HepG2 (cell line): ENCODE results near the gene PEAR1. TPM values are rescaled to one million over a fixed set of nuclear protein-coding genes. Genes with fewer than 3 reads are reported as not detected.

Experiments
- ATAC-seq: fragments of 200-7000 bp; cut with Tn5 transposase; 3 replicates; pipeline ENCODE4 v1.9.1; 2020; ENCODE audit warnings: mild to moderate bottlenecking, moderate library complexity
- BruUV-seq: library from RNA; stranded (reverse); fragments of 400-500 nt; replicated peaks from 2 replicates; lab custom pipeline; 2021; lab: Mats Ljungman, UMichigan
- CTCF ChIA-PET: fragments of 300-600 bp; formaldehyde crosslinking; extraction: SDS; loops from one replicate; lab custom pipeline; 2021; ENCODE audit warnings: low total read pairs, inconsistent platforms, low intra/inter-chr PET ratio; lab: Yijun Ruan, JAX
- POLR2A ChIA-PET: fragments of 350-600 bp; sonication (Branson Sonifier 250); formaldehyde crosslinking; loops from one replicate; lab custom pipeline; 2020; ENCODE audit warnings: antibody characterized with exemption, inconsistent platforms; lab: Yijun Ruan, JAX
- DNase-seq: peaks from one replicate; pipeline ENCODE4 v3.0.0-alpha.2; 2015; ENCODE audit warnings: low spot score
- FAIRE-seq: peaks from 3 replicates; lab custom pipeline; 2011; peaks lifted over from hg19 to GRCh38; lab: Jason Lieb, UNC
- H2AFZ ChIP-seq: one replicate; pipeline ENCODE4 v1.6.1; 2011; ENCODE audit warnings: low read length, inconsistent platforms
- H3K27ac ChIP-seq: fragments of 300-600 bp; 3 replicates; pipeline ENCODE4 v1.8.0; 2011; ENCODE audit warnings: mixed run types, mild to moderate bottlenecking, mixed read lengths, low read length, inconsistent platforms; ENCODE audit not compliant: insufficient read depth; ENCODE audit errors: extremely low read length
- H3K27me3 ChIP-seq, 2 experiments: fragments of 200-600 bp in 1 of 2; 2 replicates in 1 of 2; 3 replicates in 1 of 2; pipeline versions ENCODE4 v1.6.0 to v1.8.0; 2011; ENCODE audit warnings: low read length in 2 of 2, mild to moderate bottlenecking in 2 of 2, moderate library complexity in 2 of 2, inconsistent platforms in 1 of 2; ENCODE audit not compliant: insufficient read depth in 2 of 2, control insufficient read depth in 1 of 2
- H3K36me3 ChIP-seq, 2 experiments: fragments of 200-600 bp in 1 of 2; replicated peaks in 1 of 2; 2 replicates in 1 of 2; 3 replicates in 1 of 2; pipeline versions ENCODE4 v1.5.1 to v1.8.0; 2011; ENCODE audit warnings: low read length in 2 of 2, inconsistent platforms in 1 of 2; ENCODE audit not compliant: insufficient read depth in 2 of 2, control insufficient read depth in 1 of 2
- H3K4me1 ChIP-seq: 2 replicates; pipeline ENCODE4 v1.5.1; 2012; ENCODE audit warnings: low read length, inconsistent platforms; ENCODE audit not compliant: insufficient read depth
- H3K4me2 ChIP-seq: 2 replicates; pipeline ENCODE4 v1.6.0; 2011; ENCODE audit warnings: low read depth, low read length, inconsistent platforms
- H3K4me3 ChIP-seq, 3 experiments: fragments of 200-600 bp in 1 of 3; sonication (generic), shearing (Covaris generic) in 1 of 3; replicated peaks in 1 of 3; 2 replicates each; pipeline ENCODE4 v1.5.1; 2011 to 2016; ENCODE audit warnings: low read length in 3 of 3, inconsistent platforms in 2 of 3, low read depth in 2 of 3, mild to moderate bottlenecking in 2 of 3, control low read depth in 1 of 3, mixed read lengths in 1 of 3; ENCODE audit not compliant: insufficient read depth in 1 of 3
- H3K79me2 ChIP-seq: one replicate; pipeline ENCODE4 v1.6.1; 2011; ENCODE audit warnings: low read length, inconsistent platforms; ENCODE audit not compliant: insufficient read depth
- H3K9ac ChIP-seq: 2 replicates; pipeline ENCODE4 v1.6.0; 2011; ENCODE audit warnings: mild to moderate bottlenecking, low read depth, low read length, inconsistent platforms; ENCODE audit not compliant: insufficient read depth
- H3K9me3 ChIP-seq: 2 replicates; pipeline ENCODE4 v1.5.1; 2012; ENCODE audit warnings: mild to moderate bottlenecking, low read length
- H4K20me1 ChIP-seq: 2 replicates; pipeline ENCODE4 v1.6.0; 2011; ENCODE audit warnings: inconsistent platforms, mild to moderate bottlenecking, low read length, moderate library complexity; ENCODE audit not compliant: insufficient read depth
- AGO2 ChIP-seq: fragments of 200-400 bp; formaldehyde crosslinking; optimal IDR thresholded peaks from 2 replicates; pipeline ENCODE3; 2017; ENCODE audit warnings: mild to moderate bottlenecking, low read depth, low read length, moderate library complexity
- ARID2 ChIP-seq: sonication (generic); formaldehyde crosslinking; IDR thresholded peaks from 2 replicates; pipeline ENCODE4 v1.8.1; 2022; ENCODE audit warnings: mild to moderate bottlenecking, missing genetic modification reagents, borderline replicate concordance
- ELF1 ChIP-seq: sonication (generic); formaldehyde crosslinking; IDR thresholded peaks from 2 replicates; pipeline ENCODE4 v1.4.0; 2020; ENCODE audit warnings: missing genetic modification reagents
- FOXO1 ChIP-seq: sonication (generic); formaldehyde crosslinking; IDR thresholded peaks from 2 replicates; pipeline ENCODE4 v1.4.0; 2020; ENCODE audit warnings: missing genetic modification reagents
- GABPB1 ChIP-seq: IDR thresholded peaks from 2 replicates; pipeline ENCODE4 v1.6.1; 2016; ENCODE audit warnings: mild to moderate bottlenecking, missing genetic modification reagents, moderate library complexity, missing compliant biosample characterization
- RNF2 ChIP-seq: fragments of 450-650 bp; conservative IDR thresholded peaks from 2 replicates; pipeline ENCODE4 v1.6.1; 2016; ENCODE audit warnings: low read depth
- ZNF773 ChIP-seq: sonication (generic); formaldehyde crosslinking; IDR thresholded peaks from 2 replicates; pipeline ENCODE4 v1.4.0; 2020; ENCODE audit warnings: missing genetic modification reagents, borderline replicate concordance
- ZNF781 ChIP-seq: sonication (generic); formaldehyde crosslinking; IDR thresholded peaks from 2 replicates; pipeline ENCODE4 v1.5.1; 2020; ENCODE audit warnings: borderline replicate concordance, mild to moderate bottlenecking, missing genetic modification reagents; ENCODE audit errors: not compliant biosample characterization
- ZSCAN30 ChIP-seq: sonication (generic); formaldehyde crosslinking; IDR thresholded peaks from 2 replicates; pipeline ENCODE4 v1.5.0; 2020; ENCODE audit warnings: mild to moderate bottlenecking, missing genetic modification reagents
- WGBS: methylation state at CpG from one replicate; pipeline ENCODE4 v1.1.6; 2017; ENCODE audit warnings: low lambda C conversion rate; 5-methylcytosine and 5-hydroxymethylcytosine counted together
- in situ Hi-C: cut with HindIII; loops from 2 replicates; pipeline ENCODE4 v1.10.0; 2017; ENCODE audit warnings: low pct_unique_long_range_greater_than_20kb; ENCODE audit not compliant: extremely low pct_ligation_motif_present
- intact Hi-C: fragments of 100-400 bp; cut with micrococcal nuclease; formaldehyde crosslinking; loops from one replicate; pipeline ENCODE4 v1.10.0; 2022; ENCODE audit not compliant: unreplicated experiment
- polyA plus RNA-seq, 8 experiments: library from polyadenylated mRNA; depleted of rRNA in 3 of 8; stranded (reverse) in 7 of 8; unstranded in 1 of 8; fragments of >200 nt; fragmentation: Illumina TruSeq in 4 of 8; extraction: Trizol in 4 of 8; gene quantifications; 2 replicates each; pipeline versions ENCODE4 v1.2.1 to v1.2.3, GENCODE V29; 2011 to 2016; ENCODE audit warnings: low read depth in 4 of 8, missing spikeins in 1 of 8, mixed read lengths in 1 of 8; ENCODE audit not compliant: insufficient read depth in 1 of 8
- total RNA-seq, 5 experiments: library from RNA; depleted of rRNA; stranded (reverse); fragments of >200 nt; fragmentation: Illumina TruSeq; extraction: Trizol; gene quantifications; 2 replicates each; pipeline ENCODE4 v1.2.3, GENCODE V29; 2016; ENCODE audit warnings: low read depth in 1 of 5
- TF ChIP-seq, protein P1 (sequence below): sonication (generic); formaldehyde crosslinking; IDR thresholded peaks from 2 replicates; pipeline ENCODE4 v1.4.0; 2020; ENCODE audit warnings: missing genetic modification reagents
- TF ChIP-seq, protein P2 (sequence below): sonication (generic); formaldehyde crosslinking; conservative IDR thresholded peaks from 2 replicates; pipeline ENCODE4 v1.4.0; 2020; ENCODE audit warnings: missing genetic modification reagents
- TF ChIP-seq, protein P3 (sequence below): IDR thresholded peaks from 2 replicates; pipeline ENCODE4 v1.6.1; 2016; ENCODE audit warnings: low read depth, missing genetic modification reagents, missing compliant biosample characterization
- TF ChIP-seq, protein P4 (sequence below): IDR thresholded peaks from 2 replicates; pipeline ENCODE4 v1.6.1; 2018; ENCODE audit warnings: missing genetic modification reagents

The PEAR1 gene
- total and polyA plus RNA-seq, 2 of the 13 experiments (the other 11 are each of a cell fraction or from before 2014, with no cell fraction given): 0.27 to 0.41 TPM

DNA sequence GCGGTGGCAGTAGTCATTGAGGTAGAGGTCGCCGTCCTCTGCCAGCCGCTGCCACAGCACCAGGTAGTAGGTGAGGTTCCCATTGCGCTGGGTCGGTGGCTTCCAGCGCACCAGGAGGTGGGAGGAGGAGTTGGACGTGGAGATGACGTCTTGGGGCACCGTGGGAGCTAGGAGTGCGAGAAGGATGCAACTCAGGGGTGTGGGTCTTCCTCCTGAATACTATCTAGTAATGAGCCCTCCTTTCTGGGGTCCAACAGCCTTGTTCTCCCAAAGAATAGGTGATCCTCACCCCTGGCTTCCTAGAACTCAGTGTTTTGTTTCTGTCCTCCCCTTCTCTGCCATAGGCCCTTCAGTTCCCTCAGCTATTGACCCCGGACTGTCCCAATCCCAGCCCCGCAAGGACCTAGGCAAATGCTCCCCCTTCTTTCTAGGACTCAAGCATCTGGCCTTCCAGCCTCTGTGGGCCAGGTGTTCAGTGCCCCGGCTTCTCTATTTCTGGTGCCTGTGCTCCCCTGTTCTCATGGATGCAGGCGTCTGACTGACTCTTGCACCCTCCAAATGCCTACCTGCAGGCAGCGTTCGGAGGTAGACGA, 47.5 kb upstream of the PEAR1 start (continued):
- TF ChIP-seq RNF2: no peak
- TF ChIP-seq, protein P1, sequence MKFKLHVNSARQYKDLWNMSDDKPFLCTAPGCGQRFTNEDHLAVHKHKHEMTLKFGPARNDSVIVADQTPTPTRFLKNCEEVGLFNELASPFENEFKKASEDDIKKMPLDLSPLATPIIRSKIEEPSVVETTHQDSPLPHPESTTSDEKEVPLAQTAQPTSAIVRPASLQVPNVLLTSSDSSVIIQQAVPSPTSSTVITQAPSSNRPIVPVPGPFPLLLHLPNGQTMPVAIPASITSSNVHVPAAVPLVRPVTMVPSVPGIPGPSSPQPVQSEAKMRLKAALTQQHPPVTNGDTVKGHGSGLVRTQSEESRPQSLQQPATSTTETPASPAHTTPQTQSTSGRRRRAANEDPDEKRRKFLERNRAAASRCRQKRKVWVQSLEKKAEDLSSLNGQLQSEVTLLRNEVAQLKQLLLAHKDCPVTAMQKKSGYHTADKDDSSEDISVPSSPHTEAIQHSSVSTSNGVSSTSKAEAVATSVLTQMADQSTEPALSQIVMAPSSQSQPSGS: no peak
- TF ChIP-seq, protein P2, sequence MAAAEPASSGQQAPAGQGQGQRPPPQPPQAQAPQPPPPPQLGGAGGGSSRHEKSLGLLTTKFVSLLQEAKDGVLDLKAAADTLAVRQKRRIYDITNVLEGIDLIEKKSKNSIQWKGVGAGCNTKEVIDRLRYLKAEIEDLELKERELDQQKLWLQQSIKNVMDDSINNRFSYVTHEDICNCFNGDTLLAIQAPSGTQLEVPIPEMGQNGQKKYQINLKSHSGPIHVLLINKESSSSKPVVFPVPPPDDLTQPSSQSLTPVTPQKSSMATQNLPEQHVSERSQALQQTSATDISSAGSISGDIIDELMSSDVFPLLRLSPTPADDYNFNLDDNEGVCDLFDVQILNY (CRISPR knock-in tag): no peak

DNA sequence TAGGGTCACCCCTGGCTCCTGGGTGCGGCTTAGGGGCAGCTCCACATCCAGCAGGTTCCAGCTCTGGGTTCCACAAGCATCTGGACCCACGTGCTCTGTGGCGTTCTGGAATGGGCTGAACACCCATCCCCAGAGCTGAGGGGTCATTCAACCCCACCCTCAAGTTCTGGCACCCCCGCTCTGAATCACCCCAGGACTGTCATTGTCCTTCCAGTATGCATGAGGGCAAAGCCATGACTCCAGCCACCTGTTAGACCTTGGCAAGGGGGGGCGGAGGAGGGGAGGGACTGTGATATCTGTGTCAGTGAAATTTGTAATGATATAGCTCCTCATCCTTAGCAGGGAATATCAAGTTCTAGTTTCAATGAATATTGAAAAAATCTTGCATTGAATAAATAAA, 46.9 kb upstream of the PEAR1 start:
- in situ Hi-C loops: no loop called here
- POLR2A ChIA-PET: no interaction called here
- BruUV-seq: no TSS peak

More for the DNA sequence above, 46.9 kb upstream of the PEAR1 start:
- intact Hi-C loops: no loop called here
- CTCF ChIA-PET: no interaction called here
- no peaks in the 10 kb centered on the region for H3K4me1 ChIP-seq
- H3K36me3 ChIP-seq: no peaks in the 10 kb centered on the region
- FAIRE-seq (no peak), DNase-seq (no peak), ATAC-seq (no peak)
- H3K9me3 ChIP-seq: no peaks in the 10 kb centered on the region
- H3K27ac ChIP-seq: no peak overlapping the region
- peaks cover 4 to 46% of the 10 kb centered on the region in 2 experiments; a peak in 2 of 5 replicates for H3K27me3 ChIP-seq
- H3K4me3 ChIP-seq: no peak overlapping the region
- WGBS: 0% methylated on average over 4 of the region's 5 CpGs
- no peak overlapping the region for H2AFZ ChIP-seq
- no peak overlapping the region for H3K9ac ChIP-seq
- no peaks in the 10 kb centered on the region for H3K79me2 ChIP-seq
- TF ChIP-seq ZNF781 (CRISPR knock-in tag): no peak
- TF ChIP-seq ZNF773 (CRISPR knock-in tag): no peak
- TF ChIP-seq ELF1: no peak
- TF ChIP-seq, protein P3, sequence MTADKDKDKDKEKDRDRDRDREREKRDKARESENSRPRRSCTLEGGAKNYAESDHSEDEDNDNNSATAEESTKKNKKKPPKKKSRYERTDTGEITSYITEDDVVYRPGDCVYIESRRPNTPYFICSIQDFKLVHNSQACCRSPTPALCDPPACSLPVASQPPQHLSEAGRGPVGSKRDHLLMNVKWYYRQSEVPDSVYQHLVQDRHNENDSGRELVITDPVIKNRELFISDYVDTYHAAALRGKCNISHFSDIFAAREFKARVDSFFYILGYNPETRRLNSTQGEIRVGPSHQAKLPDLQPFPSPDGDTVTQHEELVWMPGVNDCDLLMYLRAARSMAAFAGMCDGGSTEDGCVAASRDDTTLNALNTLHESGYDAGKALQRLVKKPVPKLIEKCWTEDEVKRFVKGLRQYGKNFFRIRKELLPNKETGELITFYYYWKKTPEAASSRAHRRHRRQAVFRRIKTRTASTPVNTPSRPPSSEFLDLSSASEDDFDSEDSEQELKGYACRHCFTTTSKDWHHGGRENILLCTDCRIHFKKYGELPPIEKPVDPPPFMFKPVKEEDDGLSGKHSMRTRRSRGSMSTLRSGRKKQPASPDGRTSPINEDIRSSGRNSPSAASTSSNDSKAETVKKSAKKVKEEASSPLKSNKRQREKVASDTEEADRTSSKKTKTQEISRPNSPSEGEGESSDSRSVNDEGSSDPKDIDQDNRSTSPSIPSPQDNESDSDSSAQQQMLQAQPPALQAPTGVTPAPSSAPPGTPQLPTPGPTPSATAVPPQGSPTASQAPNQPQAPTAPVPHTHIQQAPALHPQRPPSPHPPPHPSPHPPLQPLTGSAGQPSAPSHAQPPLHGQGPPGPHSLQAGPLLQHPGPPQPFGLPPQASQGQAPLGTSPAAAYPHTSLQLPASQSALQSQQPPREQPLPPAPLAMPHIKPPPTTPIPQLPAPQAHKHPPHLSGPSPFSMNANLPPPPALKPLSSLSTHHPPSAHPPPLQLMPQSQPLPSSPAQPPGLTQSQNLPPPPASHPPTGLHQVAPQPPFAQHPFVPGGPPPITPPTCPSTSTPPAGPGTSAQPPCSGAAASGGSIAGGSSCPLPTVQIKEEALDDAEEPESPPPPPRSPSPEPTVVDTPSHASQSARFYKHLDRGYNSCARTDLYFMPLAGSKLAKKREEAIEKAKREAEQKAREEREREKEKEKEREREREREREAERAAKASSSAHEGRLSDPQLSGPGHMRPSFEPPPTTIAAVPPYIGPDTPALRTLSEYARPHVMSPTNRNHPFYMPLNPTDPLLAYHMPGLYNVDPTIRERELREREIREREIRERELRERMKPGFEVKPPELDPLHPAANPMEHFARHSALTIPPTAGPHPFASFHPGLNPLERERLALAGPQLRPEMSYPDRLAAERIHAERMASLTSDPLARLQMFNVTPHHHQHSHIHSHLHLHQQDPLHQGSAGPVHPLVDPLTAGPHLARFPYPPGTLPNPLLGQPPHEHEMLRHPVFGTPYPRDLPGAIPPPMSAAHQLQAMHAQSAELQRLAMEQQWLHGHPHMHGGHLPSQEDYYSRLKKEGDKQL (CRISPR knock-in tag): no peak
- TF ChIP-seq FOXO1: no peak
- TF ChIP-seq ARID2 (CRISPR knock-in tag): no peak
- no peak for TF ChIP-seq AGO2
- TF ChIP-seq, protein P4, sequence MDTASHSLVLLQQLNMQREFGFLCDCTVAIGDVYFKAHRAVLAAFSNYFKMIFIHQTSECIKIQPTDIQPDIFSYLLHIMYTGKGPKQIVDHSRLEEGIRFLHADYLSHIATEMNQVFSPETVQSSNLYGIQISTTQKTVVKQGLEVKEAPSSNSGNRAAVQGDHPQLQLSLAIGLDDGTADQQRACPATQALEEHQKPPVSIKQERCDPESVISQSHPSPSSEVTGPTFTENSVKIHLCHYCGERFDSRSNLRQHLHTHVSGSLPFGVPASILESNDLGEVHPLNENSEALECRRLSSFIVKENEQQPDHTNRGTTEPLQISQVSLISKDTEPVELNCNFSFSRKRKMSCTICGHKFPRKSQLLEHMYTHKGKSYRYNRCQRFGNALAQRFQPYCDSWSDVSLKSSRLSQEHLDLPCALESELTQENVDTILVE (CRISPR knock-in tag): no peak
- TF ChIP-seq ZSCAN30 (CRISPR knock-in tag): no peak
- no peak for TF ChIP-seq GABPB1 (CRISPR knock-in tag)
- H4K20me1 ChIP-seq: no peaks in the 10 kb centered on the region
- no peak overlapping the region for H3K4me2 ChIP-seq
